NCI-H460 (cell line): ENCODE data around the gene TNFRSF1A. TPM values are rescaled to one million over a fixed set of nuclear protein-coding genes. Genes with fewer than 3 reads are reported as not detected.
"Not testable (repeated sequence)": the region's sequence is repeated elsewhere in the genome, so short reads cannot be mapped to it uniquely, and the experiment has no call there.

Source experiments
- DNase-seq: peaks from one replicate; pipeline ENCODE4 v3.0.0-alpha.2; 2016; ENCODE audit warnings: low read depth; ENCODE audit errors: extremely low read depth
- total RNA-seq: library from RNA; depleted of rRNA; stranded (reverse); fragments of >200 nt; shearing (Covaris generic); gene quantifications from 2 replicates; pipeline ENCODE4 v1.2.3, GENCODE V29; 2014

Gene TNFRSF1A
- total RNA-seq, 1 experiment from 2014 or later: 190 TPM

DNA sequence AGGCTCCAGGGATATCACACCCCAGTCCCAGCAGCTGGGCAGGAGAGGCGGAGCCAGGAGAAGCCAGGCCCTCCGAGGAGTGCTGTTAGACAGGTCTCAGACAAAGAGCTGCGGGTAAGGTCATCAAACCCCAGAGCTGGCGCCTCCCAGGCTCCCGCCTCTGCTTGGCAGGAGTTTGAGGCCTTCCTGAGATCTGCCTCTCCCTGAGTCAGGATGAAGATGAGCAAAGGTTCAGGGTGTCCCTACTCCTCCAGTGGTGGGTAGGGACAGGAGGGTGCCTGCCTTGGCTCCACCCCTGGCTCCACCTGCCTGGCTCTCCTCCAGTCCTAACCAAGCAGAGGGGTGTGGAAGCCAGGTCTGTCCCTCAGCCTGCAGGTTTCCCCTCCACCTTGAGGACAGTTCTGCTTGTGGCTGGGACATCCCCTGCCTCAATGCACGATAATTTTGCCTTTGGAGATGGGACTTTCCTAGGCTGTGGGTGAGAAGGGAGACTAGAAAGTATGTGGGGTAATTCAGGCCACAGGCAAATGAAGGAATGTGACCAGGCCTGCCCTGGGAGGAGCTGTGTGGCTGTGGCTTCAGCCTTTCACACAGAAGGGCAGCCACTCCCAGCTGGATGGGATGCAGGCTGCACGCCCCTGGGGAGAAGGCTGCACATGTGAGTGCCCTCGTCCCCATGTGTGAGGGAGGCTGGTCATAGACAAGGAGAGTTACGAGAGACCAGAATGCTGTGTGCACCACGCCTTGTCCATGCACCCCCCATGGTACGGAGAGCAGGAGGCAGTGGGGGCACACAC, 29.1 kb downstream of the TNFRSF1A start:
- DNase-seq: no peak

DNA sequence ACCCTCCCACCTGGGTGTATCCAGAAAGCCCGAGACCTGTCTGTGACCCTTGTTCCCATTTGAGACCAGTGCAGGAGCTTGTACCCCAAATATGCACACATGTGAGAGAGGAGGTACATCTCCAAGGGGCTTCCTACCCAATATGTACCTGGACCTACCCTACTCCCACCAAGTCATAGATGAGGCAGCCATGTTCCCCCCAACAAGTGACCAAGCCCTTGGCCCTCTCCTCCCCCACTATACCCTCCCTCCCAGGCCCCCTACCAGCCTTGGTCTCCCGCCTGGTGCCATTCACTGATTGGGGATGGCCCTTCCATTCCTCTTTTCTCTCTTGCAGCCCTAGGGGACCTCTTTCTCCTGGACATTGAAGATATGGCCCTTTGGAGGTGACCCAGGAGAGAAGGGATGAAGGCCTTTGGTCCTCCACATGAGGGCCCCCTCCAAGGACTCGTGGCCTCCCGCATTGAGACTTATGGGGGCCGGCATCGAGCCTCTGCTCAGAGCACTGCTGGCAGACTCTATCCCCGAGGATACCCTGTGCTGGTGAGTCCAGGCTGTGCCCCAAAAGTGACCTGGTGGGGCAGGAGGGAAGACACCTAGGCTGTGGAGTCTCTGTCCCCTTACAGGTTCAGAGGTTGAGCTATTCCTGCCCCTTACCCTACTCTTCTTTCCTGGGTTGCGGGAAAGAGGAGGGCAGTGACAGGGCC, 29.9 kb downstream of the TNFRSF1A start:
- DNase-seq: no peak

DNA sequence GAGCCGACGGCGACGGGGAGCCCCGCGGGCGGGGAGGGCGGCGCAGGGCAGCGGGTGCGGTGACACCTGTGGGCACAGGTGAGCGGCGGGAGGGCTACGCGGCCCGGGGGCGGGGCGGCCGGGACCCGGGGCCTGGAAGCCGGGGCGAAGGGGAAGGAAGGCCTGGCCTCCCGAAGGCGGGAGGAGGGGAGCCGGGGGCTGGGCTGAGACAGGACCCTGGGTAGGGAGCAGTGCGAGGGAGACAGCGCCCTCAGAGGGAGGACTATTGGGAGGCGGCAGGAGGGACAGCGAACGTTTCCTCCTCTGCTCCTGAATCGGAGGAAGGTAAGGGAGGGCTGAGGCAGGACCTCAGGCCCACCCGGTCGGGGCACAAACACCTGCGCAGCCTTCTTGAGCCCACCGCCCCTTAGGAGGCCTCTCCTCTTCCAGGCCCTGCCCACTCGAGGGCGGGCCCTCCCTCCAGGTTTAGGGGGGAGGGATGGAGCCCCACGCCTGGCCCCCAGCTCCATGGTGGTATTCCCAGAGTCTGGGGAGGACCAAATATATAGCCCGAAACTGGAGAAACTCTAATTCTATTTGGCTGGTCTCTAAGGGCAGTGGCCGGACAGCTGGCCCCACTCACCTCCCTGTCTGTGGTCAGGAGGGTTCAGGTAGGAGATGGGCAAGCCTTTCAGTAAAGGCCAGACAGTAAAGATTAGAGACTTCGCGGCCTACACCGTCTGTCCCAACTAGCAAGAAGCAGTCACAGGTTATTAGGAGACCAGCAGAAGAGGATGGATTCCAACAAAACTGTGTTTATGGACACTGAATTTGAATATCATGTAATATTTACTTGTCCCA, 30.9 kb downstream of the TNFRSF1A start:
- DNase-seq: no peak

DNA sequence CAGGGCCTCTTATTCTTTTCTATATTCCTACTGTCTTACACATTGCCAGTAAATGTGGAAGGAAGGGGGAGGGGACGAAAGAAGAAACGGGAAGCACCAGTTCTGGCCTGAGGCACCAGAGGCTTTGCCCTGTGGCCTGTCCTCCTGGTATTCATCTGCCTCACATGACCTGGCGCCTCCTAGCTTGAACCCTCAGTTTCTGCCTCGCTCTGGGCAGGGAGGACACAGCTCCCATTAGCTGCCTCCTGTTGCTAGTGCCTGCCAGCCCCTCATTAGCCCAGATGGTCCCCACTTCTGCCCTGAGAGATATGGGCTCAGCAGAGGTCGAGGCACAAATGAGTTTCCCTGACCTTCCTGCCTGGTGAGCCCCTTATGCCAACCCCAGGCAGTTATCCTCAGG, 34.3 kb downstream of the TNFRSF1A start:
- no peak for DNase-seq

DNA sequence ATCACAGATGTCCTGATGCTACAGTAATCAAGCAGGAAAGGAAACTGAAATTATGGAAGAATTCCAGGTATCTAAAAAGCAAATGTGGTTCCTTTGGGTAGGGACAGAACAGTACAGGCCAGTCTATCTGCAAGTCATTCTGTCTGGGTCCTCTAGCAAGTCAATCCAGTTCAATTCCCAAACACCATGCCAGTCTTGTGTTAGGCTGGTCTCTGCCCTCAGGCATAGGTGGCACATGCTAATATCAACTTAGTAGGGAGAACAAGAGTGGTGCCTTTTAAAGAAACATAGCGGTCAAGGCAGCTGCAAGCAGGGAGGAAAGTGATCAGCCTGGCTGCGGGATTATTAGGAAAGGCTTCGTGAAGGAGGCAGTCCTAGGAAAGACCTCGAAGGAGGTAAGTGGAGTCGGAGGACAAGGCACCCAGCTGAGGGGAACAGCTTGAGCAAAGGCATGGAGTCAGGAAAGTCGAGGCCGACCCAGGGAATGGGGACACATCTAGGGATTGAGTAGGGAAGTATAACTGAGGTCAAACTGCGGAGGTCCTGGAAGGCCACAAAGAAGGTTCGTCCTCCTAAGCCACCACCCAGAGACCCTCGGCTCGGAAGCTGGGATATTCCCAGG, 35.2 kb downstream of the TNFRSF1A start:
- DNase-seq: no peak

DNA sequence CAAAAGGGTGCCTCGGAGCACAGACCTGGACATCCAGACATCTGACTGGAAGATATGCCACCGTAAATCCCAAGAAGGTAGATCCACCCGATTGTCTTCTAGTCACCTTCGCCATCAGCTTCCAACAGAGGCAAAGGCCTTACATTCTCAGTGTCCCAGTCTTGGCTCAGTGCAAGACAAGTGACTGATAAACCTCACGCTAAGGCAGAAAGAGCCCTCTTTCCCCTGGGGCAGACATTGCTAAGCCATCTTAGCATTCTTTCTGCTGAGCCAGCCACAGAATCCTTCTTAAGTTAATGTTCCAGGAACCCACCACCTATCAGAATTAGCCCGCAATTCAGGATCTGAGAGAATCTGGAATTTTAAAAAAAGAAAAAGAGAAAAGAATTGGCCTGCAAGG, 35.7 kb downstream of the TNFRSF1A start:
- no peak for DNase-seq

DNA sequence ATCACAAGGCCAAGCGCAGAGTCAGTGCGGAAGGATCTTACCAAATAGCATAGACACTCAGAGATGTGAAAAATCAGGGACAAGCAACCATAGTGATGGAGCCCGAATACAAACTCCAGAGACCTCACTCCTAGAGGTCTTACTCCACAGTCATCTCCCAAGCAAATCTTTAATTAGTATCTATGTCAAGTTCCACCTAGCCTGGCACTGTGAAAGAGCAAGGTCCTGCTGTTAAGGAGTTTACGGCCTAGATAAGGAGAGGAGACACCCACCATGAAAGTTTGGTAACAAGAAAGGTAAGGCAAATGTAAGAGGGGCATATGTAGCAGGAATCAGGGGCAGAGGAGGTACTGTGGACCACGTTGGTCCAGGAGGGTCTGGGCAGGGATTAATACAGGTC, 38.8 kb downstream of the TNFRSF1A start:
- DNase-seq: no peak

DNA sequence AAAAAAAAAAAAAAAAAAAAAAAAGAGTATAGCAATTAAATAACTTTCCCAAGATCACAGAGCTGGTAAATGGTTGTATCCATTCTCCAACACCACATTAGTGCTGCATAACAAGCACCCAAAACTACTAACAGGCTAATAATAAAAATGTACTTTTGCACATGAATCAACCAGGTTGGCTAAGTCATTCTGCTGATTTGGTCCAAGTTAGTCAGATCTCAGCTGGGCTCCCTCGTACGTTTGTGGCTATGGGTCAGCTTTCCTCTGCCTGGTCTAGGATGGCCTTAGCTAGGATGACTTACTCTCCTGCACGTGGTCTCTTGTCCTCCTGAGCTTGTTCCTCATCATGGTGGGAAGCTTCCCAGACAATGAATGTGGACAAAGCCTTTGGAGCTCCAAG, 39.3 kb downstream of the TNFRSF1A start:
- no peak for DNase-seq

DNA sequence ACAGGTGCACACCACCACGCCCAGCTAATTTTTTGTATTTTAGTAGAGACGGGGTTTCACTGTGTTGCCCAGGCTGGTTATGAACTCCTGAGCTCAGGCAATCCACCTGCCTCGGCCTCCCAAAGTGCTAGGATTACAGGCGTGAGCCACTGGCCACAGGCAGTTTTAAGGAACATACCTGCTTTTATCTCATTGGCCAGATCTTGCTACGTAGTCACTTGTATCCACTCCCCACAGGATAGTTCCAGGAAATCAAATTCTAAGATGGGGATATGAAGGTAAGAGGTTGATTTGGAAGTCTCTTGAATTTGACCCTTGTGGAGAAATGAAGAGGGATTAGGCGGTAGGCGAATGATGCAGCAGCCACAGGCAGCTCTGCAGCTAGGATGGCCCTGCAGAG, 40.2 kb downstream of the TNFRSF1A start:
- no peak for DNase-seq

DNA sequence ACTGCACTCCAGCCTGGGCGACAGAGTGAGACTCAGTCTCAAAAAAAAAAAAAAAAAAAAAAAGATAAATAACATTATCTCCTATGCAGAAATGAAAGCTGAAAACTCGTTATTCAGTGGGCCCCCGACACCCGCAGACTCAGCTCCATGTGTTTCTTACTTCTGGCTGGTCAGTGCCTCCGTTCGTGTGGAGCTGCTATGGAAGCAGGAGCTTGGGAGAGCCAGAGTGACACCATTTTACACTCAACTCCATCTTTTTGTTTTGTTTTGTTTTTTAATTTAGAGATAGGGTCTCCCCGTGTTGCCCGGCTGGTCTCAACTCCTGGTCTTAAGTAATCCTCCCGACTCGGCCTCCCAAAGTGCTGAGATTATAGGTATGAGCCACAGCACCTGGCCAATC, 44.7 kb downstream of the TNFRSF1A start:
- no peak for DNase-seq

DNA sequence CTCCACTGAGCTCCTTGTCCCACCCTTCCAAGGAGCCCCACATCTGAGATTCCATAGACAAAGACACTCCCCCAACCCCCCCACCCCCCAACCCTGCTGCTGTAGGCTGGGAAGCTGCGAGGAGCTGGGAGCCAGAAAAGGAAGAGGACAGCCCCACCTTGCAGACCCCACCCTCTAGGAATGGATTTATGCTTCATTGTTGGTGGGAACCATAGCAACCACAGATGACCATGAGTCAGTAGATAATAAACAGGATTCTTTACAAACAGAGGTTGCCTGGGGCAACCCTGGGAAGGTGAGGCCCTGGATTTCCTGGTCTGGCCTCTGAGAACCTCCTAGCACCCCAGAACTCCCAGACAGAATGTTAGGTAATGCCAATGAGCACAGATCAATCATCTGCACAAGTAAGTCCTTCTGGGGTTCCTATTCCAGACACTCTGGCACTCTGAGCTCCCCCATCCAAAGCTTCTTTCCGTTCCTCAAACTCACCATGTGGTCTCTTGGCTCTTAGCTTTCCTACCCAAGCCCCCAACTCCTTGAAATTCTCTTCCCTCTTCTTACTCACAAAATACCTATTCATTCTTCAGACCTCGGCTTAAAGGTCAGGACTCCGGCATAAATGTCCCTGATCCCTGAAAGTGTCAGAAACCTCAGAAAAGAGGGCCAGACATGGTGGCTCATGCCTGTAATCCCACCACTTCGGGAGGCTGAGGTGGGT, 46.6 kb downstream of the TNFRSF1A start:
- DNase-seq: no peak

DNA sequence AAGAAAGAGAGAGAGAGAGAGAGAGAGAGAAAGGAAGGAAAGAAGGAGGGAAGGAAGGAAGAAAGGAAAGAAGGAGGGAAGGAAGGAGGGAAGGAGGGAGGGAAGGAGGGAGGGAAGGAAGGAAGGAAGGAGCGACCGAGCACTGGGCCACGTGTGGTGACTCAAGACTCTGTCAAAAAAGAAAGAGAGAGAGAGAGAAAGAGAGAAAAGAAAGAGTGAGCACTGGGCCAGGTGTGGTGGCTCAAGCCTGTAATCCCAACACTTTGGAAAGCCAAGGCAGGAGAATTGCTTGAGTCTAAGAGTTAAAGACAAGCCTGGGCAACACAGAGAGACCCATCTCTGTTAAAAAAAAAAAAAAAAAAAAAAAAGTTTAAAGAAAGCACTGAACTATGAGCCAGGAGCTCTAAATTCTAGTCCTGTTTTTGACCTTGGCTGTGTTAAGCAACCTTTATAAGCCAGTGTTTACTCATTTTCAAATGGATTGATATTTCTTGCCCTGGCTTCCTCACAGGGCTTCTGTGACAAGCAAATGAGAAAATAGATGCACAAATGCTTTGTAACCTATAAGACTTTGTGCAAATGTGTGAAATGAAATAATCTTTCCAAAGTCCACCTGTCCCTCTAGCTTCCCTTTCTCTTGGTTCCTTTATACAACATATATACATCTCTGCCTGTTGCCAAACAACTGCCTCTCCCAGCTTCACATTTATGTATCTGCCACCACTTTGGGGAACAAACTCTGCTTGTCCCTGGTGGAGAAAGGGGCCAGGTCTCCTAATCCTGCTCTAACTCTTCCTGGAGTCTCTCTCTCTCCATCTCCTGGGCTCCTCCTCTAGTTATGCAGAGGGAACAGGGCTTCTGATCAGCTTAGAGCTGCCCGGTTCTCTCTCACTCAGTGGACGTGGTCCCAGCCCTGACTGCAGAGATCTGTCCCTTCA, 47.5 kb downstream of the TNFRSF1A start:
- no peak for DNase-seq

DNA sequence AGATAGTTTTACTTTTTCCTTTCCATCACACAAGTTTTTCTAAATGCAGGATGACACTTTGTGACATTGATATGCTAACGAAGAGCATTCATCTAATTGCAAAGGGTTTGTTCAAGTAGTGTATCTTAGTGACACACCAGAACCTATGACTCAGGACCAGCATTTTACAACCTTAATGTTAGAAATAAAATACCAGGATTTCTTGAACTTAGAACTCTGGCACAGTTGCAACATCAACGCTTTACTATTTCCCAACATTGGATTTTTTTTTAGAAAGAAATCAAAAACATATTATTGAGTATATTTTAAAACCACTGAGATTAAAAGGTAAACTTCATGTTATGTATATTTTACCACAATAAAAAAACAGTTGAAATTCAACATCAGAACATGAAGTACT, 49.3 kb downstream of the TNFRSF1A start:
- no peak for DNase-seq

DNA sequence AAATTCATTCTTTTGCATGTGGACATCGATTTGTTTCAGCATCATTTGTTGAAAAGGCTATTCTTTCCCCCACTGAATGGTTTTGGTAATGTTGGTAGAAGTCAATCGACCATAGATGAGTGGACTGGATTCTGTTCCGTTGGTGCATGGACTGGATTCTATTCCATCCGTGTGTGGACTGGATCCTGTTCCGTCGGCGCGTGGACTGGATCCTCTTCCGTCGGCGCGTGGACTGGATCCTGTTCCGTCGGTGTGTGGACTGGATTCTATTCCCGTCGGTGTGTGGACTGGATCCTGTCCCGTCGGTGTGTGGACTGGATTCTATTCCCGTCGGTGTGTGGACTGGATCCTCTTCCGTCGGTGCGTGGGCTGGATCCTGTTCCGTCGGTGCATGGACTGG, 52.0 kb downstream of the TNFRSF1A start:
- DNase-seq: not testable (repeated sequence)

DNA sequence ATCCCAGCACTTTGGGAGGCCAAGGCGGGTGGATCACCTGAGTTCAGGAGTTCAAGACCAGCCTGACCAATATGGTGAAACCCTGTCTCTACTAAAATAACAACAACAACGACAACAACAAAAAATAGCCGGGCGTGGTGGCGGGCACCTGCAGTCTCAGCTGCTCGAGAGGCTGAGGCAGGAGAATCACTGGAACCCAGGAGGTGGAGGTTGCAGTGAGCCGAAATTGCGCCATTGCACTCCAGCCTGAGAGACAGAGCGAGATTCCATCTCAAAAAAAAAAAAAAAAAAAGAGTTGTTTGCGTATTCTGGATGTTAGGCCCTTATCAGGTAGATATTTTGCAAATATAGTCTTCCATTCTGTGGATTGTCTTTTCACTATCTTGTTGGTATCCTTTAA, 52.8 kb downstream of the TNFRSF1A start:
- DNase-seq: not testable (repeated sequence)

DNA sequence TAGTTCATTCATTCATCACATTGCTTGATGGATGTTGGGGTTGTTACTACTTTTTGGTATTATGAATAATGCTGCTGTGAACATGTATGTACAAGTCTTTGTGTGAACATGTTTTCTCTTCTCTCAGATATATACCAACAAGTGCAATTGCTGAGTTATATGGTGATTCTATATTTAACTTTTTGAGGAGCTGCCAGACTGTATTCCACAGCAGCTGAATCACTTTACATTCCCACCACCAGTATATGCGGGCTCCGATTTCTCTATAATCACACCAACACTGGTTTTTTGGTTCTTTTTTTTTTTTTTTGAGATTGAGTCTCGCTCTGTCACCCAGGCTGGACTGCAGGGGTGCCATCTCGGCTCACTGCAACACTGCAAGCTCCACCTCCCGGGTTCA, 53.6 kb downstream of the TNFRSF1A start:
- DNase-seq: no peak

DNA sequence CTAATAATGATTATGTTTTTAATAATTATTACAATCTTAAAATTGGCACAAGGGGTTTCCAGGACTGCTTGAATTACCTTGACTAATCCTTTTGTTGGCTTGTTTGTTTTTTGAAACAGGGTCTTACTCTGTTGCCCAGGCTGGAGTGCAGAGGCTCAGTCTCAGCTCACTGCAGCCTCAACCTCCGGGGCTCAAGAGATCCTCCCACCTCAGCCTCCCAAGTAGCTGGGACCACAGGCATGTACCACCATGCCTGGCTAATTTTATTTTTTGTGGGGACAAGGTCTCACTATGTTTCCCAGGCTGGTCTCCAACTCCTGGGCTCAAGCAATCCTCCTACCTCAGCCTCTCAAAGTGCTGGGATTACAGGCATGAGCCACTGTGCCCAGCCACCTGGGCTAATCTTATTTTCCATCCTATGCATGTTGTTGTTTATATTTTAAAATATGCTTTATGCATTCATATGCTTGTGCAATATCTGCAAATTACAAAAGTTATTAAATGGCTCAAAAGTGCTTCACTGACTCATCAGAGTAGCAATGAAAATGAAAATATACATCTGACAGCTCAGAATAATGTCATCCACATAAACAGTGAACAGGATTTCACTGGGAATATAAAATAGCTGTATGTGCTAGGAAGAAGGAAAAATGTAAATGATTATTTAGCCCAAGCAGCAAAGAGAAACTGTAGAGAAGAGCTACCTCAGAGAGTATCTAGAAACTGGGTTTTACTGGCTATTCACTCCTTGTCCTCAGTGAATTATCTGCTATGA, 56.2 kb downstream of the TNFRSF1A start:
- DNase-seq: no peak

DNA sequence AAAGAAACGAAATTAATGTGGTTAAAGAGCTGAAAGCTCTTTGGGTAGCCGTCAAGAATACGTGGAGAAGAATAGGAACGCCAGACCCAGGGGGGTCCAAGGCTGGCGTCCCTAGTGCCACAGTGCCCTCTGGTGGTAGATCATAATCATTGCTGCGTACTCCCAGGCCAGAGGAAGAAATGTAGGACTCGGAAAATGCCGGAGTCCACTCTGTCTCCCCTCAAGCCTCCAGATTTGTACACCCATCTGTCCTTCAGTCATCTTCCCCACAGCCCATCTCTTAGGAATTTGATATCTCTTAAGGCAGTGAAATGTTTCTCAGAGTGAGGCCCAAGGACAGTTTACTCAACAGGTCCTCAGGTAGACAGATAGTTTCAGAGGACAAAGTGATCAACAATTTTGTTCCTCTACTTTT, 56.8 kb downstream of the TNFRSF1A start:
- DNase-seq: peak; percentile 53
